Astrocyte (in vitro differentiated cells and primary cell): ENCODE results near the gene ANO3. TPM values are rescaled to one million over a fixed set of nuclear protein-coding genes. Genes with fewer than 3 reads are reported as not detected.
A peak's percentile ranks its signal among the peaks of the same experiment; 100 is the strongest.

Source experiments
- DNase-seq: peaks from one replicate; pipeline ENCODE4 v3.0.0-alpha.2; 2010; ENCODE audit warnings: low read depth
- FAIRE-seq: peaks from 2 replicates; lab custom pipeline; 2011; peaks lifted over from hg19 to GRCh38; lab: Jason Lieb, UNC
- H2AFZ ChIP-seq: 2 replicates; pipeline ENCODE4 v1.6.0; 2012; ENCODE audit warnings: low read depth, low read length, inconsistent platforms
- H3K27ac ChIP-seq: 2 replicates; pipeline ENCODE4 v1.5.1; 2011; ENCODE audit warnings: low read depth, low read length, inconsistent platforms
- H3K27me3 ChIP-seq: 2 replicates; pipeline ENCODE4 v1.6.0; 2011; ENCODE audit warnings: low read length, inconsistent platforms; ENCODE audit not compliant: insufficient read depth
- H3K36me3 ChIP-seq: 2 replicates; pipeline ENCODE4 v1.5.1; 2011; ENCODE audit warnings: low read length, inconsistent platforms; ENCODE audit not compliant: insufficient read depth
- H3K4me1 ChIP-seq: 2 replicates; pipeline ENCODE4 v1.5.1; 2011; ENCODE audit warnings: low read length, inconsistent platforms; ENCODE audit not compliant: insufficient read depth
- H3K4me2 ChIP-seq: 2 replicates; pipeline ENCODE4 v1.6.0; 2012; ENCODE audit warnings: low read length, inconsistent platforms
- H3K4me3 ChIP-seq: 2 replicates; pipeline ENCODE4 v1.5.1; 2011; ENCODE audit warnings: low read depth, mild to moderate bottlenecking, low read length, inconsistent platforms; ENCODE audit not compliant: insufficient read depth
- H3K79me2 ChIP-seq: 2 replicates; pipeline ENCODE4 v1.6.0; 2012; ENCODE audit warnings: mild to moderate bottlenecking, low read length, inconsistent platforms; ENCODE audit not compliant: insufficient read depth
- H3K9ac ChIP-seq: 2 replicates; pipeline ENCODE4 v1.6.0; 2012; ENCODE audit warnings: mild to moderate bottlenecking, low read length, inconsistent platforms
- H3K9me3 ChIP-seq: 2 replicates; pipeline ENCODE4 v1.5.1; 2012; ENCODE audit warnings: low read depth, mild to moderate bottlenecking, low read length, inconsistent platforms; ENCODE audit not compliant: insufficient read depth
- H4K20me1 ChIP-seq: 2 replicates; pipeline ENCODE4 v1.6.0; 2012; ENCODE audit warnings: low read length, inconsistent platforms; ENCODE audit not compliant: insufficient read depth
- H3K27ac Mint-ChIP-seq: one replicate; pipeline ENCODE4 v1.8.0; 2021; ENCODE audit warnings: mild to moderate bottlenecking, mixed read lengths; ENCODE audit not compliant: unreplicated experiment
- H3K27me3 Mint-ChIP-seq: one replicate; pipeline ENCODE4 v1.8.0; 2021; ENCODE audit warnings: low read depth, mixed read lengths; ENCODE audit not compliant: unreplicated experiment
- H3K36me3 Mint-ChIP-seq: one replicate; pipeline ENCODE4 v1.8.0; 2021; ENCODE audit warnings: low read depth, mixed read lengths; ENCODE audit not compliant: unreplicated experiment
- H3K4me1 Mint-ChIP-seq: one replicate; pipeline ENCODE4 v1.8.0; 2021; ENCODE audit warnings: low read depth, mixed read lengths; ENCODE audit not compliant: unreplicated experiment
- H3K4me3 Mint-ChIP-seq: one replicate; pipeline ENCODE4 v1.8.0; 2021; ENCODE audit warnings: mild to moderate bottlenecking, moderate library complexity, mixed read lengths; ENCODE audit not compliant: unreplicated experiment
- H3K9me3 Mint-ChIP-seq: one replicate; pipeline ENCODE4 v1.8.0; 2021; ENCODE audit warnings: mild to moderate bottlenecking, mixed read lengths; ENCODE audit not compliant: unreplicated experiment
- CTCF ChIP-seq: IDR thresholded peaks from 2 replicates; pipeline ENCODE4 v1.5.1; 2011; ENCODE audit warnings: low read depth, mild to moderate bottlenecking, inconsistent platforms, low read length, moderate library complexity; ENCODE audit not compliant: insufficient read depth
- EZH2 ChIP-seq: IDR thresholded peaks from 2 replicates; pipeline ENCODE4 v1.6.1; 2012; ENCODE audit warnings: mild to moderate bottlenecking, low read length, inconsistent platforms; ENCODE audit not compliant: insufficient read depth
- total RNA-seq: library from RNA; stranded (reverse); gene quantifications from 2 replicates; pipeline ENCODE4 v1.2.1, GENCODE V29; 2021

Gene ANO3
- total RNA-seq, 1 donor from 2014 or later: 0.11 TPM

DNA sequence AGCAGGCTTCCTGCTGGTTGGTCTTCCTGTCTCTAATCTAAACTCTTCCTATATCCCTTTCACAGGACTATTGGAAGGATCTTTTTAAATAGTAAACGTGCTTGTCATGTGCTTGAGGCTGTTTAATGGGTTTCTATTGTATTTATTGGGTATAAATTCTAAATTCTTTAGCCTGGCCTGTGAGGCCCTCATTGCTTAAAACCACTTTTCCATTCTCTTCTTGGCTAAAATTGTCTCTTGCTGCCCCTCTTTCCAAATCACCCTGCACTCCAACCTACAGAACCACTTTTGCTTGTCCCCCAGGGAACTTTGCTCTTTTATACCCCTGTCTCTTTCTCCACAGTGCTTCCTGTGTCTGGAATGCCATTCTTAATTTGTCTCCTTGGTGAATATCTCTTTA lies 286.5 kb downstream of the ANO3 start:
- Histone ChIP-seq H3K4me1 (peaks cover 3% of the 10 kb centered on the region), H3K36me3 (no peaks in the 10 kb centered on the region), H4K20me1 (no peaks in the 10 kb centered on the region), H3K27ac (no peak overlapping the region), H3K9ac (no peak overlapping the region), H2AFZ (no peak overlapping the region), H3K4me3 (no peak overlapping the region), H3K9me3 (no peaks in the 10 kb centered on the region), H3K4me2 (no peak overlapping the region), H3K79me2 (no peaks in the 10 kb centered on the region), H3K27me3 (no peaks in the 10 kb centered on the region)
- TF ChIP-seq CTCF (no peak), EZH2 (no peak)
- no peak overlapping the region for H3K4me3 Mint-ChIP-seq
- H3K36me3 Mint-ChIP-seq: no peaks in the 10 kb centered on the region
- H3K9me3 Mint-ChIP-seq: peaks cover 3% of the 10 kb centered on the region
- no peaks in the 10 kb centered on the region for H3K27me3 Mint-ChIP-seq
- H3K27ac Mint-ChIP-seq: no peak overlapping the region
- peaks cover 26% of the 10 kb centered on the region for H3K4me1 Mint-ChIP-seq
- FAIRE-seq (no peak), DNase-seq (no peak)

DNA sequence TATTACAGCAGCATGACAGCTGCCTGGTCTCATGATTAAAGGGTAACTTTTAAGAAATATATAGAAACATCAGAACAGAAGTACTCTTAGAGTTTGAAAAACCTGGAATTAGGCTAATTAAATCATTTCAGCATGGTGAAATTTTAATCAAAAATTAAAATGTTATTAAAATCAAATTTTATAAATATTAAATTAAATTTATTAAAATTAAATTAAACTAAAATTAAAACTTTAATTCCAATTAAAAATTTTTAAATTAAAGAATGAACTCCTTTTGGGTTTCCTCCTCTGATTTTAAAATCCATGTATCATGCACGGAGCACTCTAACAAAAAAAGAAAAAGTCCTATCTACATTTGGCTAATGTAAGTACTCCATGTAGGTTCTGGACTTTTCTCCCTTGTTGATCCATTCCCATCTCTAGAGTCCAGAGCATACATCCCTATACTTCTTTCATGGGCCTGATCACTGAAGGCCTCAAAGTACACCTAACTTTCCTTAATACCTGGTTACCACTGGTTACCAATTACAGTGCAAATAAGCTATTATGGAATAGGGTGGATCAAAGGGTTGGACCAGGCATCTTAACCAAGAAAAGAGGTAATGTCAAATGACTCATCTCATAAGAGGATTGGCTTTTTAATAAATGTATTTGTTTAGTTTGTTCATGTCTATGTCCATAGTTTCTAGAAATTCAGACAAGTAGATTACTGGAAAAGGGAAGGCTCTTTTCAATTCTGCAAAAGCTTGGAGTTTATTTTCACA lies 288.5 kb downstream of the ANO3 start:
- TF ChIP-seq CTCF (no peak), EZH2 (no peak)
- H3K79me2 ChIP-seq: no peaks in the 10 kb centered on the region
- Mint-ChIP-seq H3K36me3 (no peaks in the 10 kb centered on the region), H3K27me3 (no peaks in the 10 kb centered on the region), H3K27ac (peak overlapping the region; percentile 82), H3K9me3 (no peaks in the 10 kb centered on the region), H3K4me3 (no peak overlapping the region), H3K4me1 (peaks cover 26% of the 10 kb centered on the region)
- no peak for FAIRE-seq
- no peak overlapping the region for H3K4me3 ChIP-seq
- peak overlapping the region; percentile 4 for H3K27ac ChIP-seq
- no peak overlapping the region for H2AFZ ChIP-seq
- H4K20me1 ChIP-seq: no peaks in the 10 kb centered on the region
- H3K4me1 ChIP-seq: peaks cover 3% of the 10 kb centered on the region
- no peak overlapping the region for H3K9ac ChIP-seq
- no peak overlapping the region for H3K4me2 ChIP-seq
- H3K9me3 ChIP-seq: no peaks in the 10 kb centered on the region
- peak; percentile 2 for DNase-seq
- no peaks in the 10 kb centered on the region for H3K36me3 ChIP-seq
- H3K27me3 ChIP-seq: no peaks in the 10 kb centered on the region

- peak; percentile 98 for FAIRE-seq
- no peak overlapping the region for H3K4me3 ChIP-seq
- peak overlapping the region; percentile 4 for H3K27ac ChIP-seq
- H3K9ac ChIP-seq: no peak overlapping the region
- H3K4me1 Mint-ChIP-seq: peaks cover 26% of the 10 kb centered on the region
- no peaks in the 10 kb centered on the region for H3K36me3 Mint-ChIP-seq
- peak overlapping the region; percentile 1 for H3K4me2 ChIP-seq
- no peaks in the 10 kb centered on the region for H3K9me3 Mint-ChIP-seq
- H3K4me3 Mint-ChIP-seq: no peak overlapping the region
- peaks cover 3% of the 10 kb centered on the region for H3K4me1 ChIP-seq
- no peaks in the 10 kb centered on the region for H3K36me3 ChIP-seq
- peak; percentile 84 for DNase-seq
- no peaks in the 10 kb centered on the region for H3K27me3 ChIP-seq
- peak overlapping the region; percentile 54 for H2AFZ ChIP-seq
- no peaks in the 10 kb centered on the region for H3K79me2 ChIP-seq
- no peaks in the 10 kb centered on the region for H3K9me3 ChIP-seq
- H3K27ac Mint-ChIP-seq: peak overlapping the region; percentile 82
- H3K27me3 Mint-ChIP-seq: no peaks in the 10 kb centered on the region
- H4K20me1 ChIP-seq: no peaks in the 10 kb centered on the region
- TF ChIP-seq EZH2 (no peak), CTCF (no peak)
These were observed 289.2 kb downstream of the ANO3 start for GRCh38 chr11:26621132-26621531.
